ENCODE results near the gene KCNA3. TPM values are rescaled to one million over a fixed set of nuclear protein-coding genes. Genes with fewer than 3 reads are reported as not detected.
A peak's percentile ranks its signal among the peaks of the same experiment; 100 is the strongest.

Gene KCNA3
- polyA plus RNA-seq, 1 experiment, result 0.12 TPM

DNA sequence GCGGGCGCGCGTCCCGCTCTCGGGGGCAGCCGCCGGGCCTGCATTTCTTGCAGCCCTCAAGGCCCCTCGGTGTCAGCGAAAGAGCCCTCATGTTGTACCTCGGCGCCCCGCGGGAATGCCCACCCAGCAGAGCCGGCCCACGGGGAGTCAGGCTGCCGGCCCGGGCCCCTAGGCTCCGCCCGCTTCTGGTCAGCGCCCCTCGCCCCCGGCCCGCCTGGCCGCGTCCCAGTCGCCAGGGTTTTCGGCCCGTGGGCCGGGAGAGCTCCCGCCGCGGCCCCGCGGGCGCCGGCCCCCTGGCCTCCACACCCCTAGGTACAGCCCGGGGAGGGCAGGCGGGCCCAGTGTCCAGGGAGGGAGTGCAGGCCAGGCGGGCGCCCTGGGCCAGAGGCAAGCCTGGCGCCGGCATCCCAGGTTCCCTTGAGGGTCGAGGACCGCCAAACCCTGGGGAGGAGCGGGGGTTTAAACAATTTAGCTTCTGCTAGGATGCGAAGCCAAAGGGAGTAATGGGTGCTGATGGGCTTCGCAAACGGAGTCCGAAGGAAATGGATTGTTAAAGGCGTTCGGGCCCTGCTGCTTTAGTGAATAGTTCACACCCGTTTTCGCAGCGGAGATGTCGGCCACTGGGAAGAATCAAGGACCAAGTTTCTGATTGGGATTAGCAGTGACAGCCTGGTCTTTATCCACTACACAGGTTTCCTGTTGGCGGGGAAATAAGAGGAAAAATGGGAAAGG lies 486 bp upstream of the KCNA3 start:
- Histone ChIP-seq H3K27me3 (ENCODE audit: control insufficient read depth, insufficient read depth, low read length) (peaks cover 38% of the 10 kb centered on the region), H3K9me3 (ENCODE audit: control insufficient read depth, insufficient read depth, low read length) (peaks cover 11% of the 10 kb centered on the region), H3K27ac (ENCODE audit: low read depth, low read length) (no peak overlapping the region), H3K4me3 (ENCODE audit: low read depth, low read length) (peak overlapping the region; percentile 32; the same call in 1 of the 2 replicates)
- POLR2A ChIA-PET, result no interaction called here
- CTCF ChIA-PET, result interaction anchor here (1.3 kb wide), 1 partner anchor 56 kb away, joined by 6 read pairs; no protein-coding TSS in a partner anchor
- no peak for DNase-seq (ENCODE audit: low read depth, low spot score)
- TF ChIP-seq, protein P1, sequence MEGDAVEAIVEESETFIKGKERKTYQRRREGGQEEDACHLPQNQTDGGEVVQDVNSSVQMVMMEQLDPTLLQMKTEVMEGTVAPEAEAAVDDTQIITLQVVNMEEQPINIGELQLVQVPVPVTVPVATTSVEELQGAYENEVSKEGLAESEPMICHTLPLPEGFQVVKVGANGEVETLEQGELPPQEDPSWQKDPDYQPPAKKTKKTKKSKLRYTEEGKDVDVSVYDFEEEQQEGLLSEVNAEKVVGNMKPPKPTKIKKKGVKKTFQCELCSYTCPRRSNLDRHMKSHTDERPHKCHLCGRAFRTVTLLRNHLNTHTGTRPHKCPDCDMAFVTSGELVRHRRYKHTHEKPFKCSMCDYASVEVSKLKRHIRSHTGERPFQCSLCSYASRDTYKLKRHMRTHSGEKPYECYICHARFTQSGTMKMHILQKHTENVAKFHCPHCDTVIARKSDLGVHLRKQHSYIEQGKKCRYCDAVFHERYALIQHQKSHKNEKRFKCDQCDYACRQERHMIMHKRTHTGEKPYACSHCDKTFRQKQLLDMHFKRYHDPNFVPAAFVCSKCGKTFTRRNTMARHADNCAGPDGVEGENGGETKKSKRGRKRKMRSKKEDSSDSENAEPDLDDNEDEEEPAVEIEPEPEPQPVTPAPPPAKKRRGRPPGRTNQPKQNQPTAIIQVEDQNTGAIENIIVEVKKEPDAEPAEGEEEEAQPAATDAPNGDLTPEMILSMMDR (IDR thresholded peaks at IDR 0.05; ENCODE audit: low read depth, low read length), result no peak

GRCh38 chr1:110673805-110674336 lies 869 bp downstream of the KCNA3 start:
- H3K4me3 ChIP-seq (ENCODE audit: low read depth, low read length), result no peak overlapping the region
- CTCF ChIA-PET, result no interaction called here

GRCh38 chr1:110673197-110673701 lies 1.5 kb downstream of the KCNA3 start:
- Histone ChIP-seq H3K9me3 (ENCODE audit: control insufficient read depth, insufficient read depth, low read length) (peaks cover 11% of the 10 kb centered on the region), H3K27ac (ENCODE audit: low read depth, low read length) (no peak overlapping the region), H3K4me3 (ENCODE audit: low read depth, low read length) (no peak overlapping the region), H3K27me3 (ENCODE audit: control insufficient read depth, insufficient read depth, low read length) (peaks cover 38% of the 10 kb centered on the region)
- POLR2A ChIA-PET, result no interaction called here
- CTCF ChIA-PET, result no interaction called here
- DNase-seq (ENCODE audit: low read depth, low spot score), result no peak
- TF ChIP-seq, protein P1 (IDR thresholded peaks at IDR 0.05; ENCODE audit: low read depth, low read length), result no peak

More at GRCh38 chr1:110673805-110674336, 869 bp downstream of the KCNA3 start:
- DNase-seq (ENCODE audit: low read depth, low spot score), result no peak
- Histone ChIP-seq H3K9me3 (ENCODE audit: control insufficient read depth, insufficient read depth, low read length) (peaks cover 11% of the 10 kb centered on the region), H3K27ac (ENCODE audit: low read depth, low read length) (no peak overlapping the region), H3K27me3 (ENCODE audit: control insufficient read depth, insufficient read depth, low read length) (peaks cover 38% of the 10 kb centered on the region)
- POLR2A ChIA-PET, result no interaction called here
- TF ChIP-seq, protein P1 (IDR thresholded peaks at IDR 0.05; ENCODE audit: low read depth, low read length), result no peak

GRCh38 chr1:110672753-110673108 lies 2.0 kb downstream of the KCNA3 start:
- peaks cover 11% of the 10 kb centered on the region for H3K9me3 ChIP-seq (ENCODE audit: control insufficient read depth, insufficient read depth, low read length)
- ChIA-PET CTCF (no interaction called here), POLR2A (no interaction called here)
- no peak for DNase-seq (ENCODE audit: low read depth, low spot score)
- no peak overlapping the region for H3K27ac ChIP-seq (ENCODE audit: low read depth, low read length)
- TF ChIP-seq, protein P1 (IDR thresholded peaks at IDR 0.05; ENCODE audit: low read depth, low read length), result no peak
- H3K27me3 ChIP-seq (ENCODE audit: control insufficient read depth, insufficient read depth, low read length), result peaks cover 38% of the 10 kb centered on the region
- H3K4me3 ChIP-seq (ENCODE audit: low read depth, low read length), result no peak overlapping the region

DNA sequence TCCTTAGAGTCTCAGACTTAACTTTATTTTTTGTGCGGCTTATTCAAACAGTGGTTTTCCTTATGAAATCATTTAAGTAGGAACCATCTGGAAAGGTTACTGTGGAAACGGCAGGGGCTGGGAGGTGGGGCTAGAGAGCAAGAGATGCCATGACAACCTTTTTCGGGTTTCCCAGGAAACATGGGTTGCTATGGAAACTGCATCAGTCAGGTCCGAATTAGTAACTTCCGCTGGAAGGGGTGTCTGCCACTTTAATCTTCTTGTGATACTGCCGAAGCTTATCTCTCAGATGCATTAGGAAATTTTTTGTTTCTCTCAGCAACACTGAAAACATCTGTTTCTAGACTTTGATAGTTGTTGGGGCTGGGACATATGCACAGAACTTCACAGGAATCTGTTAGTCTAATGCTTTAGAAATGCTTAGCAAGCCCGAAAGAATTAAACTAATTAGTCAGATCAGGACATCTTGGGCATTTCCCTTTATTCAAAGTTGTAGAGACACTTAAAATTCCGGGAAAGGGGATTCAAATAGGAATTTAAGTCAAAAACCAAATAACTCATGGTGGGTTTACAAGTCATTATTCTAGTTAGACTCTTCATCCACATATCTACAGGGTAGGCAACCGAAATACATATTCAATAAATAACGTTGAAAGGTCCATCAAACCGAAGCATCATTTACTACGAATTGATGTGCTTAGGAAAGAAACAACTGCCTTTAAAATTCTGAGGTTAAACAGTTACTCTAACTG lies 2.6 kb downstream of the KCNA3 start:
- DNase-seq (ENCODE audit: low read depth, low spot score), result no peak
- ChIA-PET CTCF (no interaction called here), POLR2A (no interaction called here)
- TF ChIP-seq, protein P1 (IDR thresholded peaks at IDR 0.05; ENCODE audit: low read depth, low read length), result no peak
- Histone ChIP-seq H3K9me3 (ENCODE audit: control insufficient read depth, insufficient read depth, low read length) (peaks cover 11% of the 10 kb centered on the region), H3K4me3 (ENCODE audit: low read depth, low read length) (no peak overlapping the region), H3K27ac (ENCODE audit: low read depth, low read length) (no peak overlapping the region), H3K27me3 (ENCODE audit: control insufficient read depth, insufficient read depth, low read length) (peaks cover 38% of the 10 kb centered on the region)

Data from AG04450 (cell line).